Hepatocyte (in vitro differentiated cells): Measurements from ENCODE around the gene SUPT3H. TPM values are rescaled to one million over a fixed set of nuclear protein-coding genes. Genes with fewer than 3 reads are reported as not detected.

Experiments
- DNase-seq: peaks from one replicate; pipeline ENCODE4 v3.0.0-alpha.2; 2016; ENCODE audit warnings: low spot score
- H2AFZ ChIP-seq: fragments of 200-600 bp; sonication (generic); 2 replicates; pipeline ENCODE4 v1.6.0; 2016; ENCODE audit warnings: antibody characterized with exemption, mild to moderate bottlenecking
- H3K27ac ChIP-seq: fragments of 200-600 bp; sonication (generic); 2 replicates; pipeline ENCODE4 v1.5.1; 2016; ENCODE audit warnings: mild to moderate bottlenecking
- H3K27me3 ChIP-seq: fragments of 200-600 bp; sonication (generic); 2 replicates; pipeline ENCODE4 v1.6.1; 2016
- H3K36me3 ChIP-seq: fragments of 200-600 bp; sonication (generic); replicated peaks from 2 replicates; pipeline ENCODE4 v1.5.1; 2016; ENCODE audit warnings: low read depth; ENCODE audit not compliant: insufficient read depth
- H3K4me1 ChIP-seq: fragments of 200-600 bp; sonication (generic); 2 replicates; pipeline ENCODE4 v1.5.1; 2016; ENCODE audit warnings: mild to moderate bottlenecking, moderate library complexity; ENCODE audit not compliant: insufficient read depth
- H3K4me2 ChIP-seq: fragments of 200-600 bp; sonication (generic); 2 replicates; pipeline ENCODE4 v1.6.0; 2016
- H3K4me3 ChIP-seq: fragments of 200-600 bp; sonication (generic); 2 replicates; pipeline ENCODE4 v1.5.1; 2016; ENCODE audit warnings: mild to moderate bottlenecking
- H3K79me2 ChIP-seq: fragments of 200-600 bp; sonication (generic); 2 replicates; pipeline ENCODE4 v1.6.0; 2017; ENCODE audit warnings: mild to moderate bottlenecking
- H3K9me2 ChIP-seq: fragments of 200-600 bp; sonication (generic); replicated peaks from 2 replicates; pipeline ENCODE4 v1.6.0; 2017; ENCODE audit warnings: mild to moderate bottlenecking; ENCODE audit not compliant: insufficient read depth
- H3K9me3 ChIP-seq: fragments of 200-600 bp; sonication (generic); 2 replicates; pipeline ENCODE4 v1.5.1; 2016; ENCODE audit warnings: low read depth, mild to moderate bottlenecking
- H4K20me1 ChIP-seq: fragments of 200-600 bp; sonication (generic); 2 replicates; pipeline ENCODE4 v1.6.0; 2016; ENCODE audit warnings: mild to moderate bottlenecking; ENCODE audit not compliant: insufficient read depth, poor library complexity, severe bottlenecking
- EZH2 ChIP-seq: fragments of 200-600 bp; sonication (generic); IDR thresholded peaks from 2 replicates; pipeline ENCODE4 v1.6.1; 2016; ENCODE audit warnings: antibody characterized with exemption, mild to moderate bottlenecking, borderline replicate concordance
- EZH2phosphoT487 ChIP-seq: fragments of 200-600 bp; sonication (generic); IDR thresholded peaks from one replicate; pipeline ENCODE4 v1.6.1; 2018; ENCODE audit warnings: antibody characterized with exemption, mild to moderate bottlenecking, low read depth, moderate library complexity; ENCODE audit not compliant: unreplicated experiment, severe bottlenecking
- WGBS: methylation state at CpG from one replicate; pipeline ENCODE4 v1.1.6; 2016; ENCODE audit warnings: low lambda C conversion rate; ENCODE audit errors: missing lambda C conversion rate; 5-methylcytosine and 5-hydroxymethylcytosine counted together
- polyA plus RNA-seq: library from polyadenylated mRNA; unstranded; fragments of >200 nt; fragmentation: Nextera tagmentation; extraction: Ambion mirVana; gene quantifications from 2 replicates; pipeline ENCODE4 v1.2.1, GENCODE V29; 2016
- total RNA-seq: library from RNA; depleted of rRNA; stranded (reverse); fragments of >200 nt; gene quantifications from 2 replicates; pipeline ENCODE4 v1.2.3, GENCODE V29; 2014
- TF ChIP-seq, protein P1 (sequence below): fragments of 200-600 bp; sonication (generic); IDR thresholded peaks from 2 replicates; pipeline ENCODE4 v1.5.1; 2016; ENCODE audit warnings: antibody characterized with exemption, mild to moderate bottlenecking; ENCODE audit not compliant: poor library complexity

The SUPT3H gene
- total and polyA plus RNA-seq, 2 experiments from 2014 or later, result 6.8 to 7.7 TPM

DNA sequence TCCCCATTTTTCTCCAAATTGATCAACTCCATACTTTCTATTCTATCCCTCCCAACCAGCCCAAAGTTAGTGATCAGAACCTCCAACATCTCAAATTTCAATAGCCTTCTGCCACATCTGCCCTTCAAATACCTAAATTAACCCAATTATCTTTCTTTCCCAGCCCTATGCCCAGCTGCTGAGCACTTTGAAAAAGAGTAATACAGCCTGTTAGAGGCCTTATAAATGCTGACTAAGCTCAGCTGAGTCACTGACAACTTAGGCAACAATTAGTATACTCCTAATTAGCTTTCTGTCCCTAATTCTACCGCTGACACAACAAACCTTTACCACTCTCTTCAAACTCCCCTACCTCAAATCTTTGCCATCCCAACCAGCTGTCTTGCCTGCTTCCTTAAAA, 26.1 kb downstream of the SUPT3H start:
- Histone ChIP-seq H3K27ac (no peak overlapping the region), H3K4me1 (no peaks in the 10 kb centered on the region), H3K9me3 (no peaks in the 10 kb centered on the region), H3K4me3 (no peak overlapping the region), H3K79me2 (no peaks in the 10 kb centered on the region), H3K36me3 (no peaks in the 10 kb centered on the region), H3K27me3 (no peaks in the 10 kb centered on the region), H2AFZ (no peak overlapping the region), H3K4me2 (no peak overlapping the region), H4K20me1 (no peaks in the 10 kb centered on the region), H3K9me2 (no peaks in the 10 kb centered on the region)
- 92% methylated on average over 1 of the region's 1 CpG for WGBS
- no peak for TF ChIP-seq EZH2phosphoT487
- TF ChIP-seq, protein P1, sequence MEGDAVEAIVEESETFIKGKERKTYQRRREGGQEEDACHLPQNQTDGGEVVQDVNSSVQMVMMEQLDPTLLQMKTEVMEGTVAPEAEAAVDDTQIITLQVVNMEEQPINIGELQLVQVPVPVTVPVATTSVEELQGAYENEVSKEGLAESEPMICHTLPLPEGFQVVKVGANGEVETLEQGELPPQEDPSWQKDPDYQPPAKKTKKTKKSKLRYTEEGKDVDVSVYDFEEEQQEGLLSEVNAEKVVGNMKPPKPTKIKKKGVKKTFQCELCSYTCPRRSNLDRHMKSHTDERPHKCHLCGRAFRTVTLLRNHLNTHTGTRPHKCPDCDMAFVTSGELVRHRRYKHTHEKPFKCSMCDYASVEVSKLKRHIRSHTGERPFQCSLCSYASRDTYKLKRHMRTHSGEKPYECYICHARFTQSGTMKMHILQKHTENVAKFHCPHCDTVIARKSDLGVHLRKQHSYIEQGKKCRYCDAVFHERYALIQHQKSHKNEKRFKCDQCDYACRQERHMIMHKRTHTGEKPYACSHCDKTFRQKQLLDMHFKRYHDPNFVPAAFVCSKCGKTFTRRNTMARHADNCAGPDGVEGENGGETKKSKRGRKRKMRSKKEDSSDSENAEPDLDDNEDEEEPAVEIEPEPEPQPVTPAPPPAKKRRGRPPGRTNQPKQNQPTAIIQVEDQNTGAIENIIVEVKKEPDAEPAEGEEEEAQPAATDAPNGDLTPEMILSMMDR, result no peak
- TF ChIP-seq EZH2, result no peak
- DNase-seq, result no peak

DNA sequence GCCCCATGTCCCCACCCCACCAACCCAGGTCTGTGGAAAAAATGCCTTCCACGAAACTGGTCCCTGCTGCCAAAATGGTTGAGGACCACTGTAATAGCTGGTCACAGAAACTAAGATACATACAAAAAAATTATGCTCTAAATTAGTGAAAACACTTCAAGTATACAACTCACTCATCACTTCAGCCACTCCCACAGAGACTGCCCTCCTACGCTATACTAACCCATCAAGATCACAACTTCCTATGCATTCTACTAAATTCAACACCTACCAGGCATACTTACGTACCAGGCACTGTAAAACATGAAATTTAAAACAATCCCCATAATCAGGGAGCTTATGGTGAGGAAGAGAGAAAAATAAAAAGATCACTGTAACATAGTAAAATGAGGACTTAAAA, 26.7 kb downstream of the SUPT3H start:
- Histone ChIP-seq H3K79me2 (no peaks in the 10 kb centered on the region), H3K9me3 (no peaks in the 10 kb centered on the region), H4K20me1 (no peaks in the 10 kb centered on the region), H3K36me3 (no peaks in the 10 kb centered on the region), H3K9me2 (no peaks in the 10 kb centered on the region), H3K27me3 (no peaks in the 10 kb centered on the region), H3K27ac (no peak overlapping the region), H3K4me1 (no peaks in the 10 kb centered on the region), H2AFZ (no peak overlapping the region), H3K4me2 (no peak overlapping the region), H3K4me3 (no peak overlapping the region)
- WGBS, result 94% methylated on average over 3 of the region's 3 CpGs
- no peak for DNase-seq
- TF ChIP-seq, protein P1, result no peak
- TF ChIP-seq EZH2phosphoT487, result no peak
- TF ChIP-seq EZH2, result no peak

DNA sequence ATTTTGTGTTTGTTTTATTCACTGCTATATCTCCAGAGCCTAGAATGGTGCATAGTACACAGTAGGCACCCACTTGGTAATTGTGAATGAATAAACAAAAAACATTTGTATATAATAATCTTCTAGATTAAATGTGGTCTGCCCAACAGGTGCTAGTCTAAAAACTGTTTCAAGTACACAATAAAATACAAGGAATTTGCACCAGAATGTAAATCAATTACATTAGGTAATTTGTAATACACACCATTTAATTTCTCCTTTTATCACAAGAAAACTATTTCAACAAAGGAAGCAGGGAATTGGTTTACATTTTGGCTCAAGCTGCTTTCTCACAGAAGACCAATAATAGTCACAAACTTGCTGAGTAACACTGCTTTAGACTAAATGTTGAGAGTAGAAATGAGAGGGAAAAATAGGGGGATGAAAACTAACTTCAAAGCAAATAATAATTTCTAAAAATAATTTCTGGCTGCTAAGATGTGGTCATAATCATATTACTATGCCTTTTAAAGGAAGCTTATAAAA, 27.5 kb downstream of the SUPT3H start:
- no peak overlapping the region for H3K4me2 ChIP-seq
- no peak overlapping the region for H2AFZ ChIP-seq
- H3K4me3 ChIP-seq, result no peak overlapping the region
- TF ChIP-seq, protein P1, result no peak
- TF ChIP-seq EZH2phosphoT487 (no peak), EZH2 (no peak)
- no peaks in the 10 kb centered on the region for H3K9me2 ChIP-seq
- DNase-seq, result no peak
- H3K79me2 ChIP-seq, result no peaks in the 10 kb centered on the region
- H4K20me1 ChIP-seq, result no peaks in the 10 kb centered on the region
- H3K36me3 ChIP-seq, result no peaks in the 10 kb centered on the region
- H3K27me3 ChIP-seq, result no peaks in the 10 kb centered on the region
- no peaks in the 10 kb centered on the region for H3K9me3 ChIP-seq
- H3K27ac ChIP-seq, result no peak overlapping the region
- no peaks in the 10 kb centered on the region for H3K4me1 ChIP-seq

DNA sequence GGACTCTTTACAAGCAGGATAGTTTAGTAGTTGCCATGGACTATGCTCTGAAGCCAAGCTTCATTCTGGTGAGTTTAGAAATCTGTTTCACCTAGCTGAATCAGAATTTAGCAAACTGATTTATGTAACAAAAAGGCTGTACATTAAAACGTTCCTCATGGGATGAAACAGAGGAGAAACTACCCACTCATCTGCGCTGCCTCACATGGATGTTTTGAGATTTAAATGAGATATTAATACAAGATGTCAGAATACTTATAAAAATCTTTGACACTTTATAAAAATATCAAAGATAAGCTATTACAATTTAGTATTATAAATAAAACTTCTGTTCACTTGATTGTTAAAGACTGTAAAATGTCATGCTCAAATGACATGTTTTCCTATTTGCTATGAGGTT, 32.8 kb downstream of the SUPT3H start:
- Histone ChIP-seq H3K27ac (no peak overlapping the region), H3K36me3 (no peaks in the 10 kb centered on the region), H2AFZ (no peak overlapping the region), H3K9me2 (no peaks in the 10 kb centered on the region), H4K20me1 (no peaks in the 10 kb centered on the region), H3K4me3 (no peak overlapping the region), H3K27me3 (no peaks in the 10 kb centered on the region), H3K9me3 (no peaks in the 10 kb centered on the region), H3K4me1 (no peaks in the 10 kb centered on the region), H3K4me2 (no peak overlapping the region), H3K79me2 (no peaks in the 10 kb centered on the region)
- no peak for TF ChIP-seq EZH2phosphoT487
- no peak for TF ChIP-seq EZH2
- TF ChIP-seq, protein P1, result no peak
- 81% methylated on average over 2 of the region's 2 CpGs for WGBS
- no peak for DNase-seq
